GM12878 (cell line): ENCODE measurements around the gene PFKP. TPM values are rescaled to one million over a fixed set of nuclear protein-coding genes. Genes with fewer than 3 reads are reported as not detected.

Experiments used
- ATAC-seq: fragments of 200-7000 bp; cut with Tn5 transposase; 3 replicates; pipeline ENCODE4 v1.9.1; 2020; ENCODE audit warnings: mild to moderate bottlenecking, moderate library complexity
- BruUV-seq: library from RNA; stranded (reverse); fragments of 400-500 nt; replicated peaks from 2 replicates; lab custom pipeline; 2021; lab: Mats Ljungman, UMichigan
- CTCF ChIA-PET: fragments of 300-600 bp; sonication (Branson Sonifier 250); formaldehyde crosslinking; extraction: SDS; loops from one replicate; lab custom pipeline; 2021; ENCODE audit warnings: inconsistent platforms; lab: Yijun Ruan, JAX
- POLR2A ChIA-PET: fragments of 350-600 bp; formaldehyde crosslinking; extraction: SDS; loops from one replicate; lab custom pipeline; 2021; ENCODE audit warnings: inconsistent platforms; lab: Charles Lee
- RAD21 ChIA-PET: fragments of 300-600 bp; sonication (Branson Sonifier 250); formaldehyde crosslinking; loops from one replicate; lab custom pipeline; 2023; ENCODE audit warnings: antibody characterized with exemption; ENCODE audit not compliant: unreplicated experiment; lab: Charles Lee
- SMC1A ChIA-PET: fragments of 300-600 bp; sonication (Branson Sonifier 250); formaldehyde crosslinking; loops from one replicate; lab custom pipeline; 2023; ENCODE audit not compliant: unreplicated experiment, uncharacterized antibody; lab: Charles Lee
- DNase-seq: peaks from one replicate; pipeline ENCODE4 v3.0.0-alpha.2; 2011; ENCODE audit warnings: low read depth, low spot score
- FAIRE-seq: peaks from 3 replicates; lab custom pipeline; 2011; peaks lifted over from hg19 to GRCh38; lab: Jason Lieb, UNC
- H2AFZ ChIP-seq: 2 replicates; pipeline ENCODE4 v1.6.0; 2011; ENCODE audit warnings: low read depth, low read length, control low read depth; ENCODE audit not compliant: control insufficient read depth
- H3K27ac ChIP-seq: 2 replicates; pipeline ENCODE4 v1.5.1; 2011; ENCODE audit warnings: control low read depth; ENCODE audit not compliant: control insufficient read depth, insufficient read depth
- H3K27me3 ChIP-seq, 2 experiments: replicated peaks in 1 of 2; 2 replicates each; pipeline versions ENCODE4 v1.6.0 to v1.6.1; 2011; ENCODE audit warnings: low read length in 1 of 2; ENCODE audit not compliant: control insufficient read depth in 2 of 2, insufficient read depth in 2 of 2
- H3K36me3 ChIP-seq, 2 experiments: 2 replicates each; pipeline ENCODE4 v1.5.1; 2011; ENCODE audit warnings: low read length in 1 of 2; ENCODE audit not compliant: control insufficient read depth in 2 of 2, insufficient read depth in 2 of 2
- H3K4me1 ChIP-seq: 2 replicates; pipeline ENCODE4 v1.6.1; 2011; ENCODE audit warnings: mild to moderate bottlenecking, low read length, moderate library complexity, mixed read lengths; ENCODE audit not compliant: control insufficient read depth, insufficient read depth
- H3K4me2 ChIP-seq: 2 replicates; pipeline ENCODE4 v1.6.0; 2011; ENCODE audit warnings: control low read depth; ENCODE audit not compliant: control insufficient read depth, insufficient read depth
- H3K4me3 ChIP-seq: fragments of 200-600 bp; sonication (generic); 2 replicates; pipeline ENCODE4 v1.5.1; 2016
- H3K79me2 ChIP-seq: 2 replicates; pipeline ENCODE4 v1.6.0; 2011; ENCODE audit warnings: low read length; ENCODE audit not compliant: control insufficient read depth, insufficient read depth
- H3K9ac ChIP-seq: 2 replicates; pipeline ENCODE4 v1.8.0; 2011; ENCODE audit warnings: low read length, control low read depth, mixed read lengths; ENCODE audit not compliant: control insufficient read depth, insufficient read depth
- H3K9me3 ChIP-seq: replicated peaks from 3 replicates; pipeline ENCODE4 v1.5.1; 2011; ENCODE audit warnings: mild to moderate bottlenecking, low read length; ENCODE audit not compliant: control insufficient read depth, insufficient read depth
- H4K20me1 ChIP-seq: 2 replicates; pipeline ENCODE4 v1.6.0; 2011; ENCODE audit not compliant: control insufficient read depth, insufficient read depth
- ATF7 ChIP-seq: fragments of 450-650 bp; IDR thresholded peaks from 2 replicates; pipeline ENCODE4 v1.6.1; 2016; ENCODE audit warnings: low read depth, mild to moderate bottlenecking
- CHD2 ChIP-seq: IDR thresholded peaks from 2 replicates; pipeline ENCODE4 v1.6.1; 2011; ENCODE audit warnings: low read depth, low read length, improper control_type of control experiment, borderline replicate concordance
- IKZF1 ChIP-seq: fragments of 450-650 bp; conservative IDR thresholded peaks from 2 replicates; pipeline ENCODE4 v1.6.1; 2017; ENCODE audit warnings: antibody characterized with exemption, mild to moderate bottlenecking
- IRF4 ChIP-seq: IDR thresholded peaks from 2 replicates; pipeline ENCODE4 v1.6.1; 2011; ENCODE audit warnings: low read depth, low read length
- JUND ChIP-seq: IDR thresholded peaks from 2 replicates; pipeline ENCODE4 v1.6.1; 2012; ENCODE audit warnings: low read depth, mild to moderate bottlenecking, low read length, improper control_type of control experiment, moderate library complexity
- KDM1A ChIP-seq: fragments of 200-600 bp; sonication (generic); IDR thresholded peaks from 2 replicates; pipeline ENCODE4 v1.6.1; 2016; ENCODE audit warnings: borderline replicate concordance
- MEF2A ChIP-seq: IDR thresholded peaks from 2 replicates; pipeline ENCODE4 v1.6.1; 2011; ENCODE audit warnings: low read depth, mild to moderate bottlenecking, low read length, moderate library complexity; ENCODE audit not compliant: insufficient read depth
- MTA2 ChIP-seq: fragments of 450-650 bp; IDR thresholded peaks from 2 replicates; pipeline ENCODE4 v1.6.1; 2016; ENCODE audit warnings: low read depth, mild to moderate bottlenecking, moderate library complexity
- POLR2A ChIP-seq: IDR thresholded peaks from 2 replicates; pipeline ENCODE4 v1.6.1; 2011; ENCODE audit warnings: low read depth, mild to moderate bottlenecking, low read length
- RB1 ChIP-seq: fragments of 450-650 bp; formaldehyde crosslinking; IDR thresholded peaks from 2 replicates; pipeline ENCODE4 v1.6.1; 2017; ENCODE audit warnings: mild to moderate bottlenecking, borderline replicate concordance
- RFX5 ChIP-seq: IDR thresholded peaks from 2 replicates; pipeline ENCODE4 v1.6.1; 2011; ENCODE audit warnings: low read depth, low read length, improper control_type of control experiment
- RUNX3 ChIP-seq: IDR thresholded peaks from 2 replicates; pipeline ENCODE4 v1.6.1; 2012; ENCODE audit warnings: low read length, inconsistent platforms
- SIN3A ChIP-seq: IDR thresholded peaks from 2 replicates; pipeline ENCODE4 v1.6.1; 2012; ENCODE audit warnings: low read depth, low read length, improper control_type of control experiment
- SP1 ChIP-seq: IDR thresholded peaks from one replicate; pipeline ENCODE4 v1.6.1; 2011; ENCODE audit warnings: low read depth, low read length
- TAF1 ChIP-seq: IDR thresholded peaks from 2 replicates; pipeline ENCODE4 v1.6.1; 2011; ENCODE audit warnings: mild to moderate bottlenecking, low read depth, low read length, borderline replicate concordance
- TCF12 ChIP-seq: IDR thresholded peaks from 2 replicates; pipeline ENCODE4 v1.6.1; 2011; ENCODE audit warnings: low read depth, mild to moderate bottlenecking, low read length
- WRNIP1 ChIP-seq: IDR thresholded peaks from 2 replicates; pipeline ENCODE4 v1.6.1; 2011; ENCODE audit warnings: low read depth, low read length, improper control_type of control experiment, borderline replicate concordance
- WGBS: methylation state at CpG from one replicate; pipeline ENCODE4 v1.1.6; 2016; ENCODE audit warnings: low lambda C conversion rate; ENCODE audit not compliant: insufficient replicate concordance, insufficient coverage; ENCODE audit errors: missing lambda C conversion rate; 5-methylcytosine and 5-hydroxymethylcytosine counted together
- in situ Hi-C: fragments of 300-500 bp; cut with MboI; formaldehyde crosslinking; loops from 9 replicates; pipeline ENCODE4 v1.14.3; 2018; ENCODE audit warnings: mixed read lengths
- intact Hi-C: fragments of 100-400 bp; cut with micrococcal nuclease; formaldehyde crosslinking; loops from one replicate; pipeline ENCODE4 v1.14.2; 2022; ENCODE audit not compliant: unreplicated experiment
- polyA plus RNA-seq, 11 experiments: library from polyadenylated mRNA; depleted of rRNA in 4 of 11; unstranded in 6 of 11; stranded (reverse) in 5 of 11; fragments of >200 nt; fragmentation: Nextera tagmentation in 4 of 11; fragmentation: Illumina TruSeq in 1 of 11; extraction: Ambion mirVana in 4 of 11; extraction: Trizol in 1 of 11; gene quantifications; 1 replicate in 1 of 11; 2 replicates in 10 of 11; pipeline versions ENCODE4 v1.2.1 to v1.2.3, GENCODE V29; 2011 to 2016; ENCODE audit warnings: inconsistent platforms in 2 of 11, missing spikeins in 2 of 11, low read depth in 1 of 11
- total RNA-seq, 4 experiments: library from RNA; depleted of rRNA in 3 of 4; stranded (reverse); fragments of >200 nt in 3 of 4; fragmentation: Illumina TruSeq in 1 of 4; extraction: Trizol in 1 of 4; gene quantifications; 2 replicates each; pipeline versions ENCODE4 v1.2.1 to v1.2.3, GENCODE V29; 2013 to 2021
- TF ChIP-seq, protein P1 (sequence below): fragments of 450-650 bp; IDR thresholded peaks from 2 replicates; pipeline ENCODE4 v1.6.1; 2017; ENCODE audit warnings: mild to moderate bottlenecking, low read depth, inconsistent platforms; ENCODE audit not compliant: poor library complexity, severe bottlenecking
- TF ChIP-seq, protein P2 (sequence below), 3 experiments: IDR thresholded peaks in 2 of 3; conservative IDR thresholded peaks in 1 of 3; 2 replicates each; pipeline ENCODE4 v1.5.1; 2011; ENCODE audit warnings: low read depth in 3 of 3, low read length in 3 of 3, mild to moderate bottlenecking in 3 of 3, control low read depth in 2 of 3, moderate library complexity in 2 of 3, inconsistent platforms in 1 of 3, mixed read lengths in 1 of 3; ENCODE audit not compliant: control insufficient read depth in 2 of 3, insufficient read depth in 1 of 3; ENCODE audit errors: extremely low read depth in 1 of 3
- TF ChIP-seq, protein P3 (sequence below): fragments of 450-650 bp; formaldehyde crosslinking; IDR thresholded peaks from 2 replicates; pipeline ENCODE4 v1.5.0; 2022; ENCODE audit warnings: mild to moderate bottlenecking, missing genetic modification characterization

The PFKP gene
- total and polyA plus RNA-seq, 10 of the 15 experiments (the other 5 are each of a cell fraction or from before 2014, with no cell fraction given) = 27.0 to 145 (median 95.7) TPM

GRCh38 chr10:3169271-3169670 is 101.9 kb downstream of the PFKP start:
- ATAC-seq = no peak
- Histone ChIP-seq H4K20me1 (no peaks in the 10 kb centered on the region), H3K36me3 (peaks cover 8 to 26% of the 10 kb centered on the region in 2 experiments), H3K9me3 (no peaks in the 10 kb centered on the region; the same call in 2 of the 3 replicates), H2AFZ (no peak overlapping the region), H3K27me3 (no peaks in the 10 kb centered on the region), H3K4me3 (no peak overlapping the region), H3K27ac (no peak overlapping the region), H3K4me1 (peaks cover 5% of the 10 kb centered on the region), H3K9ac (no peak overlapping the region), H3K4me2 (no peak overlapping the region), H3K79me2 (peaks cover 11% of the 10 kb centered on the region)
- ChIA-PET SMC1A (no interaction called here), CTCF (interaction anchor here (1.3 kb wide), 1 partner anchor 12 kb away, joined by 4 read pairs; no protein-coding TSS in a partner anchor), RAD21 (no interaction called here), POLR2A (no interaction called here)
- BruUV-seq = no TSS peak
- WGBS = 98% methylated on average over 10 of the region's 10 CpGs
- DNase-seq = no peak
- intact Hi-C loops = no loop called here
- in situ Hi-C loops = no loop called here
- FAIRE-seq = no peak
- TF ChIP-seq MEF2A (no peak), JUND (no peak), RB1 (no peak), WRNIP1 (no peak), RFX5 (no peak), MTA2 (no peak), CHD2 (no peak), IKZF1 (no peak), TCF12 (no peak), SIN3A (no peak), ATF7 (no peak), POLR2A (no peak), KDM1A (no peak), IRF4 (no peak), TAF1 (no peak), SP1 (no peak), RUNX3 (no peak)
- TF ChIP-seq, protein P1, sequence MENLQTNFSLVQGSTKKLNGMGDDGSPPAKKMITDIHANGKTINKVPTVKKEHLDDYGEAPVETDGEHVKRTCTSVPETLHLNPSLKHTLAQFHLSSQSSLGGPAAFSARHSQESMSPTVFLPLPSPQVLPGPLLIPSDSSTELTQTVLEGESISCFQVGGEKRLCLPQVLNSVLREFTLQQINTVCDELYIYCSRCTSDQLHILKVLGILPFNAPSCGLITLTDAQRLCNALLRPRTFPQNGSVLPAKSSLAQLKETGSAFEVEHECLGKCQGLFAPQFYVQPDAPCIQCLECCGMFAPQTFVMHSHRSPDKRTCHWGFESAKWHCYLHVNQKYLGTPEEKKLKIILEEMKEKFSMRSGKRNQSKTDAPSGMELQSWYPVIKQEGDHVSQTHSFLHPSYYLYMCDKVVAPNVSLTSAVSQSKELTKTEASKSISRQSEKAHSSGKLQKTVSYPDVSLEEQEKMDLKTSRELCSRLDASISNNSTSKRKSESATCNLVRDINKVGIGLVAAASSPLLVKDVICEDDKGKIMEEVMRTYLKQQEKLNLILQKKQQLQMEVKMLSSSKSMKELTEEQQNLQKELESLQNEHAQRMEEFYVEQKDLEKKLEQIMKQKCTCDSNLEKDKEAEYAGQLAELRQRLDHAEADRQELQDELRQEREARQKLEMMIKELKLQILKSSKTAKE = no peak
- TF ChIP-seq, protein P2, sequence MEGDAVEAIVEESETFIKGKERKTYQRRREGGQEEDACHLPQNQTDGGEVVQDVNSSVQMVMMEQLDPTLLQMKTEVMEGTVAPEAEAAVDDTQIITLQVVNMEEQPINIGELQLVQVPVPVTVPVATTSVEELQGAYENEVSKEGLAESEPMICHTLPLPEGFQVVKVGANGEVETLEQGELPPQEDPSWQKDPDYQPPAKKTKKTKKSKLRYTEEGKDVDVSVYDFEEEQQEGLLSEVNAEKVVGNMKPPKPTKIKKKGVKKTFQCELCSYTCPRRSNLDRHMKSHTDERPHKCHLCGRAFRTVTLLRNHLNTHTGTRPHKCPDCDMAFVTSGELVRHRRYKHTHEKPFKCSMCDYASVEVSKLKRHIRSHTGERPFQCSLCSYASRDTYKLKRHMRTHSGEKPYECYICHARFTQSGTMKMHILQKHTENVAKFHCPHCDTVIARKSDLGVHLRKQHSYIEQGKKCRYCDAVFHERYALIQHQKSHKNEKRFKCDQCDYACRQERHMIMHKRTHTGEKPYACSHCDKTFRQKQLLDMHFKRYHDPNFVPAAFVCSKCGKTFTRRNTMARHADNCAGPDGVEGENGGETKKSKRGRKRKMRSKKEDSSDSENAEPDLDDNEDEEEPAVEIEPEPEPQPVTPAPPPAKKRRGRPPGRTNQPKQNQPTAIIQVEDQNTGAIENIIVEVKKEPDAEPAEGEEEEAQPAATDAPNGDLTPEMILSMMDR (IDR thresholded peaks at IDR 0.05 in 2 of 3, conservative IDR thresholded peaks at IDR 0.05 in 1 of 3; ENCODE audit: control insufficient read depth in 2 of 3, extremely low read depth in 1 of 3, insufficient read depth in 1 of 3, low read depth in 3 of 3, low read length in 3 of 3) = no peak
- TF ChIP-seq, protein P3, sequence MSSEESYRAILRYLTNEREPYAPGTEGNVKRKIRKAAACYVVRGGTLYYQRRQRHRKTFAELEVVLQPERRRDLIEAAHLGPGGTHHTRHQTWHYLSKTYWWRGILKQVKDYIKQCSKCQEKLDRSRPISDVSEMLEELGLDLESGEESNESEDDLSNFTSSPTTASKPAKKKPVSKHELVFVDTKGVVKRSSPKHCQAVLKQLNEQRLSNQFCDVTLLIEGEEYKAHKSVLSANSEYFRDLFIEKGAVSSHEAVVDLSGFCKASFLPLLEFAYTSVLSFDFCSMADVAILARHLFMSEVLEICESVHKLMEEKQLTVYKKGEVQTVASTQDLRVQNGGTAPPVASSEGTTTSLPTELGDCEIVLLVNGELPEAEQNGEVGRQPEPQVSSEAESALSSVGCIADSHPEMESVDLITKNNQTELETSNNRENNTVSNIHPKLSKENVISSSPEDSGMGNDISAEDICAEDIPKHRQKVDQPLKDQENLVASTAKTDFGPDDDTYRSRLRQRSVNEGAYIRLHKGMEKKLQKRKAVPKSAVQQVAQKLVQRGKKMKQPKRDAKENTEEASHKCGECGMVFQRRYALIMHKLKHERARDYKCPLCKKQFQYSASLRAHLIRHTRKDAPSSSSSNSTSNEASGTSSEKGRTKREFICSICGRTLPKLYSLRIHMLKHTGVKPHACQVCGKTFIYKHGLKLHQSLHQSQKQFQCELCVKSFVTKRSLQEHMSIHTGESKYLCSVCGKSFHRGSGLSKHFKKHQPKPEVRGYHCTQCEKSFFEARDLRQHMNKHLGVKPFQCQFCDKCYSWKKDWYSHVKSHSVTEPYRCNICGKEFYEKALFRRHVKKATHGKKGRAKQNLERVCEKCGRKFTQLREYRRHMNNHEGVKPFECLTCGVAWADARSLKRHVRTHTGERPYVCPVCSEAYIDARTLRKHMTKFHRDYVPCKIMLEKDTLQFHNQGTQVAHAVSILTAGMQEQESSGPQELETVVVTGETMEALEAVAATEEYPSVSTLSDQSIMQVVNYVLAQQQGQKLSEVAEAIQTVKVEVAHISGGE (CRISPR knock-in tag) = no peak
